Transverse colon (tissue), 4 donors: ENCODE measurements around the gene CYP46A1. TPM values are rescaled to one million over a fixed set of nuclear protein-coding genes. Genes with fewer than 3 reads are reported as not detected.

Experiments used
- DNase-seq: peaks from one replicate; pipeline ENCODE4 v3.0.0-alpha.2; 2019
- H3K27ac ChIP-seq, 4 donors: fragments of 200-600 bp; sonication (generic); 2 replicates each; pipeline ENCODE4 v1.5.1; 2016 to 2018; ENCODE audit warnings: inconsistent platforms in 4 of 4
- H3K27me3 ChIP-seq: fragments of 200-600 bp; sonication (generic); 2 replicates; pipeline ENCODE4 v1.5.1; 2017; ENCODE audit warnings: inconsistent platforms
- H3K36me3 ChIP-seq, 4 donors: fragments of 200-600 bp; sonication (generic); 2 replicates each; pipeline ENCODE4 v1.5.1; 2017 to 2019; ENCODE audit warnings: inconsistent platforms in 4 of 4
- H3K4me1 ChIP-seq, 4 donors: fragments of 200-600 bp; sonication (generic); 2 replicates each; pipeline ENCODE4 v1.5.1; 2017 to 2020; ENCODE audit warnings: inconsistent platforms in 4 of 4
- H3K4me3 ChIP-seq, 4 donors: fragments of 200-600 bp; sonication (generic); 1 replicate in 1 of 4; 2 replicates in 3 of 4; pipeline versions ENCODE4 v1.5.1 to v1.6.1; 2017 to 2019; ENCODE audit warnings: inconsistent platforms in 4 of 4
- H3K9me3 ChIP-seq, 2 donors: fragments of 200-600 bp; sonication (generic); 2 replicates each; pipeline ENCODE4 v1.5.1; 2017 to 2019; ENCODE audit warnings: inconsistent platforms in 2 of 2
- CTCF ChIP-seq, 5 experiments: fragments of 200-600 bp in 3 of 5; fragments of 450-650 bp in 2 of 5; sonication (generic) in 3 of 5; IDR thresholded peaks; 1 replicate in 2 of 5; 2 replicates in 3 of 5; pipeline ENCODE4 v1.5.1; 2016 to 2017; ENCODE audit warnings: antibody characterized with exemption in 5 of 5, inconsistent platforms in 3 of 5, mild to moderate bottlenecking in 2 of 5, moderate library complexity in 1 of 5
- EP300 ChIP-seq: sonication (generic); formaldehyde crosslinking; IDR thresholded peaks from one replicate; pipeline ENCODE4 v1.6.1; 2017; ENCODE audit warnings: antibody characterized with exemption, low read depth
- POLR2A ChIP-seq: fragments of 450-650 bp; IDR thresholded peaks from one replicate; pipeline ENCODE4 v1.6.1; 2016; ENCODE audit warnings: antibody characterized with exemption, mild to moderate bottlenecking, moderate library complexity
- POLR2AphosphoS5 ChIP-seq, 3 donors: sonication (generic); formaldehyde crosslinking; IDR thresholded peaks; one replicate each; pipeline ENCODE4 v1.6.1; 2016; ENCODE audit warnings: antibody characterized with exemption in 3 of 3
- WGBS, 2 donors: methylation state at CpG; one replicate each; pipeline ENCODE4 v1.1.5; 2018; ENCODE audit warnings: low coverage in 1 of 2; 5-methylcytosine and 5-hydroxymethylcytosine counted together
- in situ Hi-C, 4 donors: fragments of 200-750 bp; cut with MboI; loops; one replicate each; pipeline versions ENCODE4 v1.15.0 to v1.15.1; 2017; ENCODE audit warnings: low sequenced_read_pairs in 3 of 4, low pct_ligation_motif_present in 1 of 4, low pct_unique_long_range_greater_than_20kb in 1 of 4
- intact Hi-C: fragments of 100-400 bp; cut with DNase I; formaldehyde crosslinking; loops from one replicate; pipeline ENCODE4 v1.15.1; 2023; ENCODE audit warnings: low total_unique reads
- total RNA-seq, 4 donors: library from RNA; depleted of rRNA; stranded (reverse); fragments of >200 nt; gene quantifications; one replicate each; pipeline ENCODE4 v1.1.0, GENCODE V29; 2016

Gene CYP46A1
- total RNA-seq, 4 donors from 2014 or later: 0.27 to 0.75 (median 0.52) TPM

GRCh38 chr14:99737451-99737951, 53.4 kb downstream of the CYP46A1 start:
- peak overlapping the region; percentile 61 to 82 (median 82) for H3K27ac ChIP-seq
- 5% methylated on average over 7 of the region's 26 CpGs; no CpG with 5 or more reads in 1 of the 2 donors for WGBS, 2 donors

GRCh38 chr14:99737956-99738667, 54.0 kb downstream of the CYP46A1 start:
- no peak for DNase-seq
- in situ Hi-C loops: loop anchor here in 1 of 4 donors (10.0 kb wide), 1 partner anchor 147 kb away; no protein-coding TSS in a partner anchor
- Histone ChIP-seq H3K9me3 (no peaks in the 10 kb centered on the region), H3K27me3 (peaks cover 22% of the 10 kb centered on the region), H3K4me1 (peaks cover 0 to 20% (median 9%) of the 10 kb centered on the region in 4 donors), H3K4me3 (peak overlapping the region; percentile 11 to 55 (median 39)), H3K27ac (peak overlapping the region; percentile 61 to 82 (median 82)), H3K36me3 (no peaks in the 10 kb centered on the region)
- 43% methylated on average over 21 of the region's 21 CpGs; no CpG with 5 or more reads in 1 of the 2 donors for WGBS, 2 donors
- TF ChIP-seq POLR2A (no peak), EP300 (no peak)
- intact Hi-C loops: loop anchor here (5.0 kb wide), 1 partner anchor 54 kb away; the partner anchor contains the start of gene EML1

More at GRCh38 chr14:99737451-99737951, 53.4 kb downstream of the CYP46A1 start:
- TF ChIP-seq EP300 (no peak), CTCF (IDR thresholded peaks at IDR 0.05) (no peak), POLR2A (no peak), POLR2AphosphoS5 (IDR thresholded peaks at IDR 0.05) (peak in 1 of 3 donors; percentile 15)
- no peaks in the 10 kb centered on the region for H3K9me3 ChIP-seq
- H3K27me3 ChIP-seq: peaks cover 22% of the 10 kb centered on the region
- intact Hi-C loops (loop anchor here (5.0 kb wide), 1 partner anchor 55 kb away; the partner anchor contains the start of gene EML1), in situ Hi-C loops (loop anchor here in 1 of 4 donors (10.0 kb wide), 1 partner anchor 147 kb away; no protein-coding TSS in a partner anchor)
- H3K36me3 ChIP-seq: no peaks in the 10 kb centered on the region
- DNase-seq: no peak
- peaks cover 0 to 20% (median 9%) of the 10 kb centered on the region in 4 donors for H3K4me1 ChIP-seq
- H3K4me3 ChIP-seq: peak overlapping the region; percentile 11 to 55 (median 39)

- H3K27me3 ChIP-seq: peaks cover 19% of the 10 kb centered on the region
- intact Hi-C loops: no loop called here
- in situ Hi-C loops: no loop called here
- 27 to 100% methylated on average over 1 to 9 of the region's 10 CpGs for WGBS, 2 donors
- H3K9me3 ChIP-seq: no peaks in the 10 kb centered on the region
- no peaks in the 10 kb centered on the region for H3K36me3 ChIP-seq
- H3K4me1 ChIP-seq: peaks cover 0 to 28% (median 10%) of the 10 kb centered on the region in 4 donors
- DNase-seq: no peak
- no peak overlapping the region for H3K4me3 ChIP-seq
- H3K27ac ChIP-seq: peak overlapping the region; percentile 40 to 82 (median 82)
- TF ChIP-seq CTCF (IDR thresholded peaks at IDR 0.05): no peak
- no peak for TF ChIP-seq POLR2AphosphoS5 (IDR thresholded peaks at IDR 0.05)
- TF ChIP-seq EP300: no peak
- TF ChIP-seq POLR2A: no peak
Measured at GRCh38 chr14:99740411-99740810, 56.3 kb downstream of the CYP46A1 start.

- H3K36me3 ChIP-seq: no peaks in the 10 kb centered on the region
- H3K27ac ChIP-seq: peak overlapping the region; percentile 40 to 82 (median 82)
- 82 to 96% methylated on average over 3 to 14 of the region's 14 CpGs for WGBS, 2 donors
- DNase-seq: no peak
- H3K27me3 ChIP-seq: peaks cover 19% of the 10 kb centered on the region
- H3K4me1 ChIP-seq: peaks cover 6 to 38% (median 16%) of the 10 kb centered on the region in 4 donors
- intact Hi-C loops: no loop called here
- H3K9me3 ChIP-seq: no peaks in the 10 kb centered on the region
- no peak overlapping the region for H3K4me3 ChIP-seq
- TF ChIP-seq CTCF (IDR thresholded peaks at IDR 0.05) (no peak), POLR2A (no peak), POLR2AphosphoS5 (IDR thresholded peaks at IDR 0.05) (no peak)
- in situ Hi-C loops: no loop called here
Measured at GRCh38 chr14:99741227-99741976, 57.3 kb downstream of the CYP46A1 start.
